WERI-Rb-1 (cell line): ENCODE data around the gene SOCS4.
"Not testable (repeated sequence)": the region's sequence is repeated elsewhere in the genome, so short reads cannot be mapped to it uniquely, and the experiment has no call there.

ENCODE experiments used
- DNase-seq: peaks from one replicate; pipeline ENCODE4 v3.0.0-alpha.2; 2020
- H3K27ac ChIP-seq: fragments of 250-450 bp; sonication (Bioruptor Pico); 2 replicates; pipeline ENCODE4 v1.5.1; 2020; ENCODE audit warnings: mild to moderate bottlenecking, moderate library complexity
- H3K27me3 ChIP-seq: fragments of 250-450 bp; sonication (Bioruptor Pico); 2 replicates; pipeline ENCODE4 v1.5.1; 2021; ENCODE audit warnings: mild to moderate bottlenecking, low read depth, moderate library complexity; ENCODE audit not compliant: insufficient read depth, severe bottlenecking
- H3K36me3 ChIP-seq: fragments of 250-450 bp; sonication (Bioruptor Pico); 2 replicates; pipeline ENCODE4 v1.5.1; 2020; ENCODE audit warnings: mild to moderate bottlenecking, moderate library complexity
- H3K4me3 ChIP-seq: 2 replicates; pipeline ENCODE4 v1.5.1; 2011; ENCODE audit warnings: low read depth, mild to moderate bottlenecking, control low read depth, low read length
- H3K9me3 ChIP-seq: fragments of 250-450 bp; sonication (Bioruptor Pico); 2 replicates; pipeline ENCODE4 v1.5.1; 2021; ENCODE audit warnings: mild to moderate bottlenecking, moderate library complexity; ENCODE audit not compliant: severe bottlenecking
- TF ChIP-seq, protein P1 (sequence below): IDR thresholded peaks from 2 replicates; pipeline ENCODE4 v1.5.1; 2011; ENCODE audit warnings: low read depth, mild to moderate bottlenecking, control low read depth, inconsistent platforms, low read length

SOCS4 gene

GRCh38 chr14:55062517-55063351, 35.7 kb downstream of the SOCS4 start:
- Histone ChIP-seq H3K9me3 (no peaks in the 10 kb centered on the region), H3K4me3 (no peak overlapping the region), H3K27ac (no peak overlapping the region), H3K27me3 (no peaks in the 10 kb centered on the region), H3K36me3 (peaks cover 59% of the 10 kb centered on the region)
- TF ChIP-seq, protein P1, sequence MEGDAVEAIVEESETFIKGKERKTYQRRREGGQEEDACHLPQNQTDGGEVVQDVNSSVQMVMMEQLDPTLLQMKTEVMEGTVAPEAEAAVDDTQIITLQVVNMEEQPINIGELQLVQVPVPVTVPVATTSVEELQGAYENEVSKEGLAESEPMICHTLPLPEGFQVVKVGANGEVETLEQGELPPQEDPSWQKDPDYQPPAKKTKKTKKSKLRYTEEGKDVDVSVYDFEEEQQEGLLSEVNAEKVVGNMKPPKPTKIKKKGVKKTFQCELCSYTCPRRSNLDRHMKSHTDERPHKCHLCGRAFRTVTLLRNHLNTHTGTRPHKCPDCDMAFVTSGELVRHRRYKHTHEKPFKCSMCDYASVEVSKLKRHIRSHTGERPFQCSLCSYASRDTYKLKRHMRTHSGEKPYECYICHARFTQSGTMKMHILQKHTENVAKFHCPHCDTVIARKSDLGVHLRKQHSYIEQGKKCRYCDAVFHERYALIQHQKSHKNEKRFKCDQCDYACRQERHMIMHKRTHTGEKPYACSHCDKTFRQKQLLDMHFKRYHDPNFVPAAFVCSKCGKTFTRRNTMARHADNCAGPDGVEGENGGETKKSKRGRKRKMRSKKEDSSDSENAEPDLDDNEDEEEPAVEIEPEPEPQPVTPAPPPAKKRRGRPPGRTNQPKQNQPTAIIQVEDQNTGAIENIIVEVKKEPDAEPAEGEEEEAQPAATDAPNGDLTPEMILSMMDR: no peak
- no peak for DNase-seq

GRCh38 chr14:55064896-55065295, 37.9 kb downstream of the SOCS4 start:
- H3K36me3 ChIP-seq: peaks cover 47% of the 10 kb centered on the region
- not testable (repeated sequence) for H3K9me3 ChIP-seq, H3K4me3 ChIP-seq, DNase-seq, H3K27ac ChIP-seq, H3K27me3 ChIP-seq

DNA sequence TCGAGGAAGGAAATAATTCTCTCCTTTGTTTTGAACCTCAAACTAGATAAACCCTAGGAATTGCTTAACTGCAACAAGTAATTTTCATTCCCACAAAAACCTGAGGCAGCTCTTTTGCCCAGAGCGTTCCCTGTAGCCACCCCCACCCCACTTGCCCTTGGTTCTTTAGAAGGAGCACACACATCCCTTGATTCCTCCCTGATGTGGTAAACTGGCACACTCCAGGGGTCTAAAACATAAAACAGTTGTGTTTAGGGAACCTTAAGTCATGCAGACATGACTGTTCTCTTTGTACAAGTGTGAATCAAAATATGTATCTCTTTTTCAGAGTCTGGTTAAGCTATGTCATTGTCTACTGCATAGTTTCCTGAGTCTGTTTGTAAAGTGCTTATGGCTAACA, 38.4 kb downstream of the SOCS4 start:
- peaks cover 45% of the 10 kb centered on the region for H3K36me3 ChIP-seq
- H3K27ac ChIP-seq: no peak overlapping the region
- no peak for DNase-seq
- H3K9me3 ChIP-seq: no peaks in the 10 kb centered on the region
- TF ChIP-seq, protein P1: no peak
- no peak overlapping the region for H3K4me3 ChIP-seq
- no peaks in the 10 kb centered on the region for H3K27me3 ChIP-seq

DNA sequence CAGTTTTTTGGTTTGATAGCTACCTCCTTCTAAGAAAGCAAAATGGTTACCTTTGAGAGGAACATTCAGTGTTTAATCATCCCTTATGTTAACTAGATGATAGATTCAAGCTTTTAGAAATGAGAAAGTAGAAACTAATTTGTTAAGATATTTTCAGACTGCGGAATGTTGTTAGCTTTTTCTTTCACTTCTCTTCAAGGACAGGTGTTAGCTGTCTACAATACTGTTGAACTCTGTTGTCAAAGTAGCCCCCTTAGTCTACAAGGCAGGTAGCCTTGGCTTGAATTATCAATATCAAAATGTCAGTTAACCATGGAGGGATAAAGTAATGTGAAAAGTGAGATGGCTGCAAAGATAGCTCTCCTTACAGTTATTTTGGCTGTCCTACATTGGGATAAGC, 39.2 kb downstream of the SOCS4 start:
- H3K27ac ChIP-seq: no peak overlapping the region
- DNase-seq: no peak
- no peaks in the 10 kb centered on the region for H3K9me3 ChIP-seq
- TF ChIP-seq, protein P1: no peak
- no peaks in the 10 kb centered on the region for H3K27me3 ChIP-seq
- H3K36me3 ChIP-seq: peaks cover 37% of the 10 kb centered on the region
- H3K4me3 ChIP-seq: no peak overlapping the region

DNA sequence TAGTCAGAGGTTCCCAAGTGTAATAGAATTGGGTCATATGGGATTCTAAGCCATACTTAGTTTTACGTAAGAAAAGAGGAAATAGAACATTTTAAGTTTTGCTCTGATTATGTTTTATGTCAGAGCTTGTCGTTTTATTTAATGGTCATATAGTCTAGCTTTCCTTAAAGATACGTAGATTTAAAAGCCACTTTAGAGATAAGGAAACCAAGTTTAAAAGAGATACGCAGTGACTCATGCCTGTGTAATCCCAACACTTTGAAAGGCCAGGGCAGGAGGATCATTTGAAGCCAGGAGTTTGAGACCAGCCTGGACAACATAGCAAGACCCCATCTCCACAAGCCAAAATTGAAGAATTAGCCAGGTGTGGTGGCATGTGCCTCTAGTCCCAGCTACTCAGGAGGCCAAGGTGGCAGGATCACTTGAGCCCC, 44.0 kb downstream of the SOCS4 start:
- Histone ChIP-seq H3K4me3 (no peak overlapping the region), H3K27me3 (no peaks in the 10 kb centered on the region), H3K9me3 (no peaks in the 10 kb centered on the region), H3K27ac (no peak overlapping the region), H3K36me3 (0 out of 2 replicates have a peak, but pooled peaks cover 3% of the 10 kb centered on the region)
- no peak for DNase-seq
- TF ChIP-seq, protein P1: no peak

- TF ChIP-seq, protein P1: no peak
- no peak for DNase-seq
- H3K27ac ChIP-seq: no peak overlapping the region
- 0 out of 2 replicates have a peak overlapping the region, but pooled peaks have one; percentile 6 for H3K4me3 ChIP-seq
- no peaks in the 10 kb centered on the region for H3K27me3 ChIP-seq
- 0 out of 2 replicates have a peak, but pooled peaks cover 3% of the 10 kb centered on the region for H3K36me3 ChIP-seq
- H3K9me3 ChIP-seq: no peaks in the 10 kb centered on the region
These were observed 45.0 kb downstream of the SOCS4 start for GRCh38 chr14:55071870-55072640.
